PFSK-1 (cell line): Measurements from ENCODE around the gene ALKBH4.
A peak's percentile ranks its signal among the peaks of the same experiment; 100 is the strongest.

Experiments
- FOXP2 ChIP-seq: optimal IDR thresholded peaks from 2 replicates; pipeline ENCODE3; 2011; ENCODE audit warnings: borderline replicate concordance, control low read depth, inconsistent platforms; ENCODE audit not compliant: insufficient read depth; ENCODE audit errors: extremely low read length, extremely low read depth
- POLR2AphosphoS5 ChIP-seq: IDR thresholded peaks from 2 replicates; pipeline ENCODE4 v1.6.1; 2012; ENCODE audit warnings: low read depth, mild to moderate bottlenecking, control low read depth, low read length, moderate library complexity
- REST ChIP-seq, 2 experiments: IDR thresholded peaks; 2 replicates each; pipeline versions ENCODE4 v1.6.1 to v1.8.0; 2011 to 2012; ENCODE audit warnings: low read depth in 2 of 2, low read length in 2 of 2, control low read depth in 1 of 2, inconsistent platforms in 1 of 2, mild to moderate bottlenecking in 1 of 2, moderate library complexity in 1 of 2; ENCODE audit not compliant: insufficient read depth in 1 of 2
- SIN3A ChIP-seq: IDR thresholded peaks from 2 replicates; pipeline ENCODE4 v1.6.1; 2012; ENCODE audit warnings: mild to moderate bottlenecking, low read length, moderate library complexity, borderline replicate concordance; ENCODE audit not compliant: insufficient read depth
- TAF1 ChIP-seq: IDR thresholded peaks from 2 replicates; pipeline ENCODE4 v1.6.1; 2012; ENCODE audit warnings: low read length, control low read depth, borderline replicate concordance; ENCODE audit not compliant: insufficient read depth

ALKBH4 gene

GRCh38 chr7:102446387-102447156, 18.1 kb downstream of the ALKBH4 start:
- TF ChIP-seq SIN3A (no peak), POLR2AphosphoS5 (no peak), REST (IDR thresholded peaks at IDR 0.05; ENCODE audit: insufficient read depth in 1 of 2, low read depth in 2 of 2, low read length in 2 of 2) (no peak), FOXP2 (no peak), TAF1 (no peak)

- TF ChIP-seq TAF1 (no peak), REST (IDR thresholded peaks at IDR 0.05; ENCODE audit: insufficient read depth in 1 of 2, low read depth in 2 of 2, low read length in 2 of 2) (no peak), FOXP2 (no peak), POLR2AphosphoS5 (no peak), SIN3A (no peak)
Measured at GRCh38 chr7:102445674-102446071, 19.0 kb downstream of the ALKBH4 start.

- TF ChIP-seq FOXP2 (no peak), REST (IDR thresholded peaks at IDR 0.05; ENCODE audit: insufficient read depth in 1 of 2, low read depth in 2 of 2, low read length in 2 of 2) (no peak), SIN3A (no peak), POLR2AphosphoS5 (no peak), TAF1 (no peak)
Measured at GRCh38 chr7:102444961-102445673, 19.5 kb downstream of the ALKBH4 start.

GRCh38 chr7:102439963-102440795, 24.5 kb downstream of the ALKBH4 start:
- TF ChIP-seq FOXP2 (peak; percentile 70), TAF1 (no peak)

- TF ChIP-seq POLR2AphosphoS5: no peak
Measured at GRCh38 chr7:102436118-102436517, 28.5 kb downstream of the ALKBH4 start.
